Uterus (tissue), 2 donors: ENCODE measurements around the gene TBRG4.

Source experiments
- CTCF ChIP-seq, 4 experiments: fragments of 200-600 bp in 2 of 4; fragments of 450-650 bp in 2 of 4; sonication (generic) in 2 of 4; IDR thresholded peaks; one replicate each; pipeline ENCODE4 v1.5.1; 2016 to 2019; ENCODE audit warnings: antibody characterized with exemption in 4 of 4, mild to moderate bottlenecking in 2 of 4, moderate library complexity in 1 of 4
- POLR2A ChIP-seq, 2 donors: fragments of 450-650 bp; IDR thresholded peaks; one replicate each; pipeline ENCODE4 v1.6.1; 2016; ENCODE audit warnings: antibody characterized with exemption in 2 of 2, mild to moderate bottlenecking in 1 of 2, moderate library complexity in 1 of 2

- TF ChIP-seq CTCF (IDR thresholded peaks at IDR 0.05) = no peak
- no peak for TF ChIP-seq POLR2A (IDR thresholded peaks at IDR 0.05)
Observed at GRCh38 chr7:45065031-45065995, 46.2 kb downstream of the TBRG4 start.
